NCI-H526 treated with DMSO at 0.1 percent for 48 hours (cell line): ENCODE data around the gene SYP.

Experiments
- DNase-seq: peaks from one replicate; lab custom pipeline; 2025; lab: John Stamatoyannopoulos, UW

The SYP gene

DNA sequence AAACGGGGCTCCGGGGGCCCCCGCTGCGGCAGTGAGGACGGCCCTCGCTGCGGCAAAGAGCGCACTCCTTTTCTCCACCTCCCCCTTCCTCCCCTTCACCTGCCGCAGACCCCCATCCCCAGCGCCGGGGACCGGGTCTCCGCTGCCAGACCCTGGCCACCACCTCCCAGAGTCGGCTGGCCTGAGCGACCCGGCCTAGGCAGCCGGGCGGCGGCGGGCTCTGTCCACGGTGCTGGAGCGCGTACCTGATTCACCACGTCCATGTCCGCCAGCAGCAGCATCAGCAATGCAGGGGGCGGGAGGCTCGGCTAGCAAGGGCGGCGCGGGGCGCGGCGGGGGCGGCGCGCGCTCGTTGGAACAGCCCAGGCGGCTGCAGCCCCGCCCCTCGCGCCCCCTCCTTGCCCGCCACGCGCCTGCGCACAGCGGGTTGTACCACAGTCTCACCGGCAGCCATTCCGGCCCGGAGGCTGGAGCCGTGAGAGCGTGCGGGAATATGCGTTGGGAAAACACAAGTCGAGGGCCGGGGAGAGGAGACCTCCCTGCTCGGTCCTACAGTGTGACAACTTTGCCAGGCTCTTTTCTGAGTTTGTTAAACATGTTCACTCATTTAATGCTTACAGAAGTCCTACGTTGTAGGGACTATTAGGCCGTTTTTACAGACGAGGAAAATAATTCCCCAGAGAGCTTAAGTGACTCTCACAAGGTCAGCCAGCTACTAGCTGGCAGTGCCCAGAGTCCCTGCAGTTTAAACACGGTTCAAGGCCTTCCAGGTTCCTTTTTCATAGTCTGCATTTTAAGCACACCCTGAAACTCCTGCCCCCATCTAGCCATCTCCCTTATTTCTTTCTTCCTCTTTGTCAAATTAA is at the start of gene SYP:
TSS of gene SYP (minus strand) at position 288 of the 866 bp plus-strand sequence. CDS start at position 281, 7 bp downstream.
- peak; percentile 55 for DNase-seq

DNA sequence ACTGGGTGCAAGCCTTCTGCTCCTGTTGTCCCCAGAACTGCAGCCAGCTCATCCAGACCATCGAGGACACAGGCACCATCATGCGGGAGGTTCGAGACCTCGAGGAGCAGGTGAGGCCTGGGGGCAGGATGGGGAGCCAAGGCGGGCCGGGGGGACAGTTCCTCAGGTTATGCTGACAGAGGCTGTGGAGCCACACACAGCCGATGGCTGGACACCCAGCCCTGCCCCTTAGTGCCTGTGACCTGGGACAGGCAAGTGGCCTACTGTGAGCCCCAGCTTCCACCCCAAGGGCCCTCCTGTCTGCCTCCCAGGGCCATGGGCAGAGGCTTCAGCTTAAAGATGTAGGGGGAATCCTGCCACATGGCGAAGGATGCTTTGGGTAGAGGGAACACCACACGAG is 49.6 kb upstream of the SYP start:
- no peak for DNase-seq

DNA sequence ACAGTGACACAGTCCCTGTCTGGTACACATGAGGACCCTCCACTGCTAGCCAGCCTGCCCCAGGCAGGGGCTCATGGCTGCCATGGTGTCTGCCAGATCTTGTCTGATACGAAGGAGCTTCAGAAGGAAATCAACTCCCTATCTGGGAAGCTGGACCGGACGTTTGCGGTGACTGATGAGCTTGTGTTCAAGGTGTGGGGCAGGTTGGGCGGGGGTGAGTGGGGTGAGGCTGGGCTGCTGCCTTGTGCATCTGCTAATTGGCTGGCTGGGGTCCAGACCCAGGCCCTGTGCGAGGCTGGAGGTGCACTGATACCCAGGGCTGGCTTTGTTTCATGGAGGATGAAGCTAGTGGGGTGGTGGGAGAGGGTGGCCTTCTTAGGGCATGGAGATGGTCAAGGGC is 49.1 kb upstream of the SYP start:
- DNase-seq, result no peak

DNA sequence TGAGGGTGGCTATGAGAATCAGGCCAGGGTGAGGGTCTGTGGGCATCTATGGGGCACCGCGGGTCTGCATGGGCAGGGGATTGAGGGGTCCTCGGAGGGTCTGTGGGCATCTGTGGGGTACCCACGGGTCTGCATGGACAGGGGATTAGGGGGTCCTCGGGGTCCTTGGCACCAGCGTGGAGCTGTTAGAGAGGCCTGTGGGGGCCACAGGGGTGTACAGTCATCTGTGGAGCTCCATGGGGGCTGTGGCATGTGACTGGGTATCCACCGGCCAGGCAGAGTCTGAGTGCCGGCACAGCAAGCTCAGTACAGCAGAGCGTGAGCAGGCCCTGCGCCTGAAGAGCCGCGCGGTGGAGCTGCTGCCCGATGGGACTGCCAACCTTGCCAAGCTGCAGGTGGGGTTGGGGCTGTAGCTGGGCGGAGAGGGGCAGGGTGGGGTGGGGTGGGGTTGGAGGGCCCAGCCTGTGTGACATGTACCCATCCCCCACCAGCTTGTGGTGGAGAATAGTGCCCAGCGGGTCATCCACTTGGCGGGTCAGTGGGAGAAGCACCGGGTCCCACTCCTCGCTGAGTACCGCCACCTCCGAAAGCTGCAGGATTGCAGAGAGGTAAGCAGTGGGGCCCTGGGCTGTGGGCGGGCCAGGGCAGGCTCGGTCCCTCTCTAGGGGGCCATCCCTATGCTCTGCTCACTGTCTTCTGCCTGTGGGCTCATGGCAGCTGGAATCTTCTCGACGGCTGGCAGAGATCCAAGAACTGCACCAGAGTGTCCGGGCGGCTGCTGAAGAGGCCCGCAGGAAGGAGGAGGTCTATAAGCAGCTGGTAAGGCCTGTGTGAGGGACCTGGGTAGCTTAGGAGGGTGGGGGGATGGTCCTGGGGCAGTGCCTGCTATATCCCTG is 48.2 kb upstream of the SYP start:
- DNase-seq, result no peak

DNA sequence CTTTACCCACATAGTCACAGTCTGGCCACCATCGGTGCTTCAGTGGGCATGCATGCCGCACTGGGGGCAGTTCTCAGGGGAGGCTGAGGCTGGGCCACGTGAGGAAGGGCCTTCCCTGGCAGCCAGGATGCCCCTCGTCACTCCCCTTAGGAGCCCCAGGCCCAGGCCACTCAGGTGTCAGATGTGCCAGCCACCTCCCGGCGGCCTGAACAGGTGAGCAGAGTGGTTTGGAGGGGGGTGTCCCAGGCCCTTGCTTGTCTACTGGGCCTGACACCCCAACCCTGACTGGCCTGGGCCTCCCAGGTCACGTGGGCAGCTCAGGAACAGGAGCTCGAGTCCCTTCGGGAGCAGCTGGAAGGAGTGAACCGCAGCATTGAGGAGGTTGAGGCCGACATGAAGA is 47.4 kb upstream of the SYP start:
- no peak for DNase-seq

DNA sequence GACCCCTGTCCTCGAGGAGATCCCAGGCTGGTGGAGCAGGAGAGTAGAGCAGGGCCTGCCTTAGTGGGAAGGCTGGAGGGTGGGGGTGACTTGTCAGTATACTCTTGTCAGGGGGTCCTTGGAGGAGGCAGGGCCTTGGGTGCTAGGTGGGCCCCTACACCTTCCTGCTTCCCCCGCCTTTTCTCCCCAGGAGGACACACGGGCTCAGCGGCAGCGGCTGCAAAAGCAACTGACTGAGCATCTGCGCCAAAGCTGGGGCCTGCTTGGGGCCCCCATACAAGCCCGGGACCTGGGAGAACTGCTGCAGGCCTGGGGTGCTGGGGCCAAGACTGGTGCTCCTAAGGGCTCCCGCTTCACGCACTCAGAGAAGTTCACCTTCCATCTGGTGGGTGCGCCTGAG is 46.5 kb upstream of the SYP start:
- no peak for DNase-seq

DNA sequence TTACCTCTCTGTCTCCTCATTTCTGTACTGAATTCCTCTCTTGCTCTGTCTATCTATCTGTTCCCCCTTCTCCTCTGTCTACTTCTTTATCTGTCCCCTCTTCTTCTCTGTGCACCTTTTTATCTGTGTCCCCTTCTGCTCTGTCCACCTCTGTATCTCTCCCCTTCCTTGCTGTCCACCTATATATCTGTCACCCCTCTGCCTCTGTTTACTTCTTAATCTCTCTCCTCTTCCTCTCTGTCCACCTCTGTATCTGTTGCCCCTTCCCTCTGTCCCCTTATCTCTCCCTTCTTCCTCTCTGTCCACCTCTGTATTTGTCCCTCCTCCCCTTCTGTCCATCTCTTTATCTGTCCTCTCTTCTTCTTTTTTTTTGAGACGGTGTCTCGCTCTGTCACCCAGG is 44.2 kb upstream of the SYP start:
- DNase-seq, result no peak

DNA sequence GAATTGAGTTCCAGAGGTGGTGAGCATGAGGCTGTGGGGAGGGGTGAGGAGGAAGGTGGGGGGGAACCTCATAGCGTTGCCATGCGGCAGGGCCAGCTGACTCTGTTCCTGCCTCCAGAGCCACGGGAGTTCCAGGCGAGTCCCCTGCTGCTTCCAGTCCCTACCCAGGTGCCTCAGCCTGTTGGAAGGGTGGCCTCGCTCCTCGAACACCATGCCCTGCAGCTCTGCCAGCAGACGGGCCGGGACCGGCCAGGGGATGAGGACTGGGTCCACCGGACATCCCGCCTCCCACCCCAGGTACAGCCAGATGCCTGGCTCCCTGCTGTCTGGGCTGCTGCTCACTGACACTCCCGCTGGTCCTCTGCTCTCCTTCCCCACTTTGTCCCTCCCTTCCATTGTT is 43.2 kb upstream of the SYP start:
- no peak for DNase-seq

DNA sequence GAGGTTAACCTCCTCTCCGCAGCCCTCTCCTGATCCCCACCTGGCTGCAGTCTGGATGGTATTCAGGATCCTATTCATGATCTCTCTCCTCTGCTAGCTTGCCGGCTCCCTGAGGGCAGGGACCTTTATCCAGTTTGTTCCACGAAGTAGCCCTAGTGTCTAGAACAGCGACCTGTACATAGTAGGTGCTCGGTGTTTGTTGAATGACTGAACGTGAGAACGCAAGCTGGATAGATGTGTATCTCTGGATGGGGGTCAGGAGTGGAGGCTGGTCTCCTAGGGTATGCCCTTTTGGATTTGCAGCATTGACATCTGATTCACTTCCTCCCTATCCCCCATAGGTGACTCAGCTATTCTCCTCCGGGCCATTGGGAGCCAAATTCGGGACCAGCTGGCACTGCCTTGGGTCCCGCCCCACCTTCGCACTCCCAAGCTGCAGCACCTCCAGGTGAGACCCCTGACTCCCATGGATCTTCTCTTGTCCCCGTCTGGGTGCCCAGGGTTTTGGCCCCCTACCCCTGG is 42.6 kb upstream of the SYP start:
- DNase-seq, result no peak

DNA sequence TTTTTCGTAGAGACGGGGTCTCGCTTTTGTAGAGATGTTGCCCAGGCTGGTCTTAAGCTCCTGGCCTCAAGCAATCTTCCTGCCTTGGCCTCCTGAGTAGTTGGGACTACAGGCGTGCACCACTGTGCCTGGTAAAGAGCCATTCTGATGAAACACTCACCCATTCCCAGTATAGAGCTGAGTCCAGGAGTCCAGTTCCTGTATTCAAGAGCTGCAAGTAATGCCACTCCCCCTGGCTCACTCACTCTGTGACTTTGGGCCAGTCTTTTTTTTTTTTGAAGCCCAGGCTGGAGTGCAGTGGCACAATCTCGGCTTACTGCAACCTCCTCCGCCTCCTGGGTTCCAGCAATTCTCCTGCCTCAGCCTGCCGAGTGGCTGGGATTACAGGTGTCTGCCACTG is 38.7 kb upstream of the SYP start:
- DNase-seq, result no peak

DNA sequence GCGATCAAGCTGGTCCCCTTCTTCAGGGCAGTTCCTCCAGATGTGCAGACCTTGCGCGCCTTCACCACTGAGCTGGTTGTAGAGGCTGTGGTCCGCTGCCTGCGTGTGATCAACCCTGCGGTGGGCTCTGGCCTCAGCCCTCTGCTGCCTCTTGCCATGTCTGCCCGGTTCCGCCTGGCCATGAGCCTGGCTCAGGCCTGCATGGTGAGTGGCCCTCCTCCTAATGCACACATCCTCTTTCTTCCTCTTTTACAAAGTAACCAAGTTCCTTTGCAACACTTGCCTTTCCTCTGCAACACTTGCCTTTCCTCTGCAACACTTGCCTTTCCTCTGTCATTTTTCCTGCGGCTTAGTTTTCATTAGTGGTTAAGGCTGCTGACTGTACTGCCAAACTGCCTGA is 37.1 kb upstream of the SYP start:
- no peak for DNase-seq

DNA sequence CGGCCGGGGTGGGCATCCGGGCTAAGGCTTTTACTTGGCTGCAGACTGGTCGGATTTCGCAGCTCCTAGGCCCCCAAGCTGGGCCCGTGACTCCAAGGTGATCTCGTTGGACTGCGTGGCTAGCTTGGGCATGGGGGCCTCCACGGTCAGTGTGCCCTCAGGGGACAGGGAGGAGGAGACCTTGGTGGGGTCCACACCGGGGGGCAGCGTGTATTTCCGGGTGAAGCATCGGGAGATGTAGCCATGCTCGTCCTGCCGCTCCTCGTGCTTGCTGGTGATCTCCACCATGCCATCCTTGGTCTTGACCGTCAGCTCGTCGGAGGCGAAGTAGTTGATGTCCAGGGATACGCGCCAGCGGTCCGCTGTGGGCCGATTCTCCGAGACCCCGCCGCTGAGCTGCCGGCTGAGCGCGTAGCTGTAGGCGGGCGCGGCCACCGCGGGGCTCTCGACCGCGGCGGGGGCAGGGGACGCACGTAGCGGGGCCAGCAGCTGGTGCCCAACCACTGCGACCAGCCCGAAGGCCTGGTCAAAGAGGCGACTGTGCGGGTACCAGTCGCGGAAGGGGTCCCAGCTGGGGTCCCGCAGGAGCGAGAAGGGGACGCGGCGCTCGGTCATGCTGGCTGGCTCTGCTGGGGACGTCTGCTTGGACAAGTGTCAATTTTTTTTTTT is 34.0 kb upstream of the SYP start:
- DNase-seq, result no peak

DNA sequence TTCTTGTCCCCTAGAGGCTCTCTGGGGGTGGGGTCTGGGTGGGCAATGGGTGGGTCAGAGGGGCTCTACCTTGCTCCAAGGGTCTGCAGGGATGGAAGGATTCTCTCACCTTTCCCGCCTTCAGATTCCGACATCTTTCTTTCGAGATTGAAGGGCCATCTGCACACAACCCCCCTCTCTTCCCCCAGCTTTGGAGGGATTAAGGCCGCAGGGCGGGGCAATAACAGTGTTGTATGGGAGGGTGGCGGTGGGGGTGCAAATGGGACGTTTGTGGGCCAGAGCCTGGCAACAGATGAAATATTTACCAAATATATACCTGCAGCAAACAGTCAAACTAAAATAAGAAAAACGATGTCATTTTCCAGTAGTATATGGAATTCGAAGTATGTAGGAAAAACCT is 33.2 kb upstream of the SYP start, which contains the start of gene CACNA1F:
TSS of gene CACNA1F (minus strand) at position 165 of the 400 bp plus-strand sequence. CDS start at position 134, 31 bp downstream.
- no peak for DNase-seq

DNA sequence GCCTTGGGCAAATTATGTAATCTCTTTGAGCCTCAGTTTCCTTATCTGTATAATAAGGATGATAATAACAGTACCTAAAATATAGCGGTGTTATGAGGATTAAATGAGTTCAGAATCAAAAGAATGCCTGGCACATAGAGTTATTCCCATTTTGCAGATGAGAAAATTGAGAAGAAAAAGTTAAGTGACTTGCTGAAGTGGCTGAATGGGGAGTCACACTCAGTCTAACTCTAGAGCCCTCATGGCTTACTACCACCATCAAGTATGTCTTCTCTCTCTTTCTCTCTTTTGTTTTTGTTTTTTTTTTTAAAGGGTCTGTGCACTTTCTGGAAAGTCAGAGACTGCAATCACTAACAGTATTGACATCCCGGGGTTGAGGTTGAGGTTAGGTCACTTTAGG is 32.5 kb upstream of the SYP start:
- no peak for DNase-seq

DNA sequence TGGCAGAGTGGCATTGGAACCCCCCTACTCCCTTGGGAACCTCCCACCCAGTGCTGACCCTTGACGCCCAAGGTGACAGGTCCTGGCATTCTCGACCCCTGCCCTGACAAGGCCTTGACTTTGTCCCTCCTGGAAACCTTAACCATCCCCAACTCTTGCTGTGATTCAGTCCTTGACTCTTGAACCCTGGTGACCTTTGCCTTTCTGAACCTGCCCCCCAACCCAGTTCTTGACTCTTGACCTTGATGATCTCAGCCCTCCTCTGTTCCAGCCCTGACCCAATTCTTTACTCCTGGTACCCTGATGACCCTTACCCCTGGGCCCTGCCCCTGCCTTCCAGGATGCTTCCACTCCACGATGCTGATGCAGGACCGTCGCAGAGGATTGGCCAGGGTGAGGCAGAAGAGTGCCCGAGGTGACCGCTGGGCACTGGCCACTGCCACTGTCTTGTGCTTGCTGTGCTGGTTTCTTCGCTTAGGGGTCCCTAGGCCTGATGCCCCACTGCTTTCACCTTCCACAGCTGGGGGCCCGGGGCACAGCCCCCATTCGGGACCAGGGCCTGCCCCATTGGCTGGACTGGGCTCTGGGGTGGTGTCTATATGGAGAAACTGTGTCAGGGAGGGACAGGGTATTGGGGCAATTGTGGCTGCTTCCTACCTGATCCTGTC is 31.5 kb upstream of the SYP start:
- no peak for DNase-seq

DNA sequence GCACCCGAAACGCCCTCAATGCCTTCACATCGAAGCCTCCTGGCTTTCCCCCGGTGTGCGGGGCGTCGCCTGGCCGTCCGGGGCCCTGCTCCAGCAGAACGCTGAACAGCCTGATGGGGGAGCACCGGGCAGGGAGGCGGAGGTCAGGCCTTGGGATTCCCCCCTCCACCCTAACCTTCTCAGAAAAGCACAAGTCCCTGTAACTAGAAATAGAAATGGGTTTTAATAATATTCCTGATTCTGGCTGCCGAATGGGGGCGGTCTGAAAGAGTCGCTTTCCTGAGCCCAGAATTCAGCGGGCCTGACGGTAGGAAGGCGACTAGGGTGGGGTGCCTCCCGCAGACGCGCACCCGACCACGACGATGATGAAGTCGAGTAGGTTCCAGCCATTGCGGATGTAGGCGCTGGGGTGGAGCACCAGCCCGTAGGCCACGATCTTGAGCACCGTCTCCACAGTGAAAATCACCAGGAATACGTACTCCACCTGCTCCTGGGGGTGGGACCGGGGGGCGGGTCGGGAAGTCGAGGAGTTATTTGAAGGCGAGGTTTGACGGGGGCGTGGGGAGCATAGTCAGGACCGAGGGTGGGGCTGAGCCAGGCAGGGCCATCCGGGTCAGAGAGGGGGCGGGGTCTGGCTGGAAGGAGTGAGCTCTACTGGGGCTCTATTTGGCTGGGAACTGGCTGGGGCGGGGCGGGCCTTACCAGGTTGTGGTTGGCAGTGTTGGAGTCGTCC is 30.7 kb upstream of the SYP start:
- peak; percentile 1 for DNase-seq

DNA sequence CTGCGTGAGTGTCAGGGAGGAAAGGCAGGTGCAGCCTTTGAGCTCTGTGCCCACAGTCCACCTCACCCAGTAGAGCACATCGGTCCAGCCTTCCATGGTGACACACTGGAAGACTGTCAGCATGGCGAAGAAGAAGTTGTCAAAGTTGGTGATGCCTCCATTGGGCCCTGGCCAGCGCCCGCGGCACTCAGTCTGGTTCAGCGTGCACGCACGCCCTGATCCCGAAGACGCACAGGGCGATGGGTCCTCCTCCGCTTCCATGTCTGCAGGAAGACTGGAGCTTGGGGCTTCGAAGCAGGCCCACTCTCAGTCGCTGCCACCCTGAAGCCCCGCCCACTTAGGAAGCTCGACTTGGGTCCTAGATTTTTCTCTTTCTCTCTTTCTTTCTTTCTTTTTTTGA is 28.2 kb upstream of the SYP start:
- no peak for DNase-seq

DNA sequence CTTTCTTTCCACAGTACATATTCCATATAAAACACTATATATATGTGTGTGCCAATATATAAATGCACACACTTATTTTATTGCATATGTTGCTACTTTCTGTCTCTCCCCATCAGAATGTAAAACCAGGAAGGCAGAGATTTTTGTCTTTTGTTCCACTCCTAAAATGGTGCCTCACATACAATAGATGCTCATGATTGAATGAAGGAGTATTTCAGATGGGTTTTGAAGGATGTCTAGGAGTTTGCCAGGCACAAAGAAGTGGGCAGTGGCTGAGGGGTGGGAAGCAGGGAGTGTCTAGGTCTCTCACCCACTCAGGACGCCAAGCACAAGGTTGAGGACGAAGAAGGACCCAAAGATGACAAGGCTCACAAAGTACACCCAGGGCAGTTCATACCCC is 27.7 kb upstream of the SYP start:
- DNase-seq, result no peak

DNA sequence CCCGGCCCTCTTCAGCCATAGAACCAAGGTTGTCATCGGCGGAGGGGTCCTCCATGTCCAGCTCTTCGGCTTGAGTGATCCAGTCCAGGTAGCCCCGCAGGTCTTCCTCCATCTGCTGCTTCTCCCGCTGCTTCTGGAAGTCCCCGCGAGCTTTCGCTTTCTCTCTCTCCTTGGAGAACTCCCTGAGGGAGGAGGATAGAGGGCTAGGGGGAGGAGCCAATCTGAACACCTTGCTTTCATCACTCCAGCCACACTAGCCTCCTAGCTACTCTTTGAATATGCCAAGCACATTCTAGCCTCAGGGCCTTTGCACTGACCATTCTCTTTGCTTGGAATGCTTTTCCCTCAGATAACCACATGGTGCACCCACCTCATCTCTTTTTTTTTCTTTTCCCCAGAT is 27.0 kb upstream of the SYP start:
- DNase-seq, result no peak

DNA sequence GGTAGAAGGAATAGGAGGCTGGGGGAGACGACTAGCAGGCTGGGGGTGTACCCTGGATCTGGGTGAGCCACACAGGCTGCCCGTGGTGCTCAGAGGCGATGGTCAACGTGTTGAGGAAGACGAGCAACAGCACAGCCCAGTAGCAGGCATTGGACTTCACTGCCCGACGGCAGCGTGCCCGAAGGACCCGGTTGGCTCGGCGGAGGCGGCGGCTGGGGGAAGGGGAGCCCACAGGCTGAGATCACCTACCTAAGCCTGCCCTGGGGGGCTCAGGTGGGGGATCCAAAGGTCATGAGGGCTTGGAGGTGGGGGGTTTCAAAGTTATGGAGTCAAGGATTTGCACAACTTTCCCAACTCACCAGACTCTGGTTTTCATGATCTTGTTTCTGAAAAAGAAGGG is 25.9 kb upstream of the SYP start:
- DNase-seq, result no peak

DNA sequence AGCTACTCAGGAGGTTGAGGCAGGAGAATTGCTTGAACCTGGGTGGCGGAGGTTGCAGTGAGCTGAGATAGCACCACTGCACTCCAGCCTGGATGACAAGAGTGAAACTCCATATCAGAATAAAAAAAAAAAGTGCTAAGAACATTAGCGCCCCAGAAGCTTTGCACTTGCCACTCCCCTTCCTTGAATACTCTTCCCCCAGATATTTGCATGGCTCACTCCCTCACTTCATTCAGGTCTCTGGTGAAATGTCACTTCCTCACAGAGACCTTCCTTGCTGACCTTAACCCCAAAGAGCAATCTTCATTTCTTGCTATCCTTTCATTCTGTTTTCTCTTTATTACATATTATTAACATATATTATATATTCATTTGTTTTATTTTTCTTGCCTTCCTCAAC is 21.9 kb upstream of the SYP start:
- DNase-seq, result no peak
